ENCODE data around the gene GPC6.

DNA sequence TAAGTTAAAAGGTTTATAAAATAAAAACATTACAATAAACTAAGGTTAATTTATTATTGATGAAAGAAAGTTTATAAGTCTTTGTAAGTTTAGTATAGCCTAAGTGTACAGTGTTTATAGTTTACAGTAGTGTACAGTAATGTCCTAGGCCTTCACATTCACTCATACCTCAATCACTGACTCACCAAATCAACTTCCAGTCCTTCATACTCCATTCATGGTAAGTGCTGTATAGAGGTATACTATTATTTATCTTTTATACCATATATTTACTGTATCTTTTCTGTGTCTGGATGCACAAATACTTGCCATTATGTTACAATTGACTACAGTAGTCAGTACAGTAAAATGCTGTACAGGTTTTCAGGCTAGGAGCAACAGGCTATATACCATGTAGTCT lies 490.0 kb downstream of the GPC6 start:
- TF ChIP-seq TCF12 (IDR thresholded peaks at IDR 0.05), result no peak
- no peak for TF ChIP-seq CTCF (IDR thresholded peaks at IDR 0.05)
- no peak for TF ChIP-seq USF1 (IDR thresholded peaks at IDR 0.05; ENCODE audit: borderline replicate concordance, low read depth)
- TF ChIP-seq, protein P1, sequence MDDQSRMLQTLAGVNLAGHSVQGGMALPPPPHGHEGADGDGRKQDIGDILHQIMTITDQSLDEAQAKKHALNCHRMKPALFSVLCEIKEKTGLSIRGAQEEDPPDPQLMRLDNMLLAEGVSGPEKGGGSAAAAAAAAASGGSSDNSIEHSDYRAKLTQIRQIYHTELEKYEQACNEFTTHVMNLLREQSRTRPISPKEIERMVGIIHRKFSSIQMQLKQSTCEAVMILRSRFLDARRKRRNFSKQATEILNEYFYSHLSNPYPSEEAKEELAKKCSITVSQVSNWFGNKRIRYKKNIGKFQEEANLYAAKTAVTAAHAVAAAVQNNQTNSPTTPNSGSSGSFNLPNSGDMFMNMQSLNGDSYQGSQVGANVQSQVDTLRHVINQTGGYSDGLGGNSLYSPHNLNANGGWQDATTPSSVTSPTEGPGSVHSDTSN (IDR thresholded peaks at IDR 0.05), result no peak
- TF ChIP-seq ELF1 (IDR thresholded peaks at IDR 0.05), result no peak
- no peak for TF ChIP-seq POLR2AphosphoS5 (IDR thresholded peaks at IDR 0.05; ENCODE audit: low read depth, low read length)
- no peak for TF ChIP-seq USF2 (IDR thresholded peaks at IDR 0.05; ENCODE audit: borderline replicate concordance, low read depth, low read length)
- TF ChIP-seq, protein P2, sequence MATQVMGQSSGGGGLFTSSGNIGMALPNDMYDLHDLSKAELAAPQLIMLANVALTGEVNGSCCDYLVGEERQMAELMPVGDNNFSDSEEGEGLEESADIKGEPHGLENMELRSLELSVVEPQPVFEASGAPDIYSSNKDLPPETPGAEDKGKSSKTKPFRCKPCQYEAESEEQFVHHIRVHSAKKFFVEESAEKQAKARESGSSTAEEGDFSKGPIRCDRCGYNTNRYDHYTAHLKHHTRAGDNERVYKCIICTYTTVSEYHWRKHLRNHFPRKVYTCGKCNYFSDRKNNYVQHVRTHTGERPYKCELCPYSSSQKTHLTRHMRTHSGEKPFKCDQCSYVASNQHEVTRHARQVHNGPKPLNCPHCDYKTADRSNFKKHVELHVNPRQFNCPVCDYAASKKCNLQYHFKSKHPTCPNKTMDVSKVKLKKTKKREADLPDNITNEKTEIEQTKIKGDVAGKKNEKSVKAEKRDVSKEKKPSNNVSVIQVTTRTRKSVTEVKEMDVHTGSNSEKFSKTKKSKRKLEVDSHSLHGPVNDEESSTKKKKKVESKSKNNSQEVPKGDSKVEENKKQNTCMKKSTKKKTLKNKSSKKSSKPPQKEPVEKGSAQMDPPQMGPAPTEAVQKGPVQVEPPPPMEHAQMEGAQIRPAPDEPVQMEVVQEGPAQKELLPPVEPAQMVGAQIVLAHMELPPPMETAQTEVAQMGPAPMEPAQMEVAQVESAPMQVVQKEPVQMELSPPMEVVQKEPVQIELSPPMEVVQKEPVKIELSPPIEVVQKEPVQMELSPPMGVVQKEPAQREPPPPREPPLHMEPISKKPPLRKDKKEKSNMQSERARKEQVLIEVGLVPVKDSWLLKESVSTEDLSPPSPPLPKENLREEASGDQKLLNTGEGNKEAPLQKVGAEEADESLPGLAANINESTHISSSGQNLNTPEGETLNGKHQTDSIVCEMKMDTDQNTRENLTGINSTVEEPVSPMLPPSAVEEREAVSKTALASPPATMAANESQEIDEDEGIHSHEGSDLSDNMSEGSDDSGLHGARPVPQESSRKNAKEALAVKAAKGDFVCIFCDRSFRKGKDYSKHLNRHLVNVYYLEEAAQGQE (IDR thresholded peaks at IDR 0.05; ENCODE audit: low read depth, low read length), result no peak
- no peak for TF ChIP-seq JUND (IDR thresholded peaks at IDR 0.05)
- TF ChIP-seq EZH2phosphoT487 (IDR thresholded peaks at IDR 0.05; ENCODE audit: borderline replicate concordance, low read depth), result no peak
